GM18909 (cell line): Measurements from ENCODE around the gene BEND5.
A peak's percentile ranks its signal among the peaks of the same experiment; 100 is the strongest.

ENCODE experiments used
- ATAC-seq: cut with Tn5 transposase; IDR thresholded peaks from one replicate; pipeline ENCODE4 v1.9.1; 2021; ENCODE audit warnings: mild to moderate bottlenecking; ENCODE audit not compliant: unreplicated experiment, poor library complexity

The BEND5 gene

GRCh38 chr1:48687282-48688045, 89.2 kb downstream of the BEND5 start:
- no peak for ATAC-seq

GRCh38 chr1:48686159-48686558, 90.5 kb downstream of the BEND5 start:
- ATAC-seq = no peak

DNA sequence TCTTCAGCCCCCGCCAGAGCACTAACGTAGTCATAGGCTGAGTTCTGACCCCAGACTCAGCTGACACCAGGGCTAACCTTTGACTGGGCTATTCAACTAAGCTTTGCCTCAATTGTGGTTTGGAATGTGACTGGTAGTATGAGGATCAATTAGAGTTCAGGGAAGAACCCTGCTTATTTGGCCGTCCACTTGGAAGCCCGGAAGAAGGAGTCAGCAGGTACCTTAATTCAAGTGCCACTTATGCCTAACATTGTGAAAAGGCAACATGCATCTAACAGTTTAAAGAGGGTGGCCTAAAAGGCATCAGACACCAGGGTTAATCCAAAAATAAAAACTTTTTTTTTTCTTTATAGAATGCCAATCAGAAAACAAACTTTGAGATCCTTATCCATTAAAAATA, 92.3 kb downstream of the BEND5 start:
- ATAC-seq = no peak

DNA sequence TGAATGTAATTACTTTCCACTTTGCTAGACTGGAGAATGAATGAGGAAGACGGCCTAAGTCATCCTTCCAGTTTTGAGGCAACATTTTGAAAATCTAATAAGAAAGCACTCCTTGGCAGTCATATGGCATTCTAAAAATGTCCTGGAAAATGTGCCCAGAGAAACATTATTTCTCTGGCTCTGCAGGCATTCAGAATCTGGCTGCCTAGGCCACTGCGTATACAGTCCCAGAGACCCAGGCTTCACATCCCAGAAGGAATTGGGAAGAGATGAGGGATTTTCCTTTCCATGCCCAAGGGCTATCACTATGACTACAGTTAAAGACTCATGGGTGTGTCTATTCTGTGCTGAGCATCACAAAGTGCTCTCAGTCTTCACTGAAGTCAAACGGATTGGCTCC, 92.9 kb downstream of the BEND5 start:
- no peak for ATAC-seq

DNA sequence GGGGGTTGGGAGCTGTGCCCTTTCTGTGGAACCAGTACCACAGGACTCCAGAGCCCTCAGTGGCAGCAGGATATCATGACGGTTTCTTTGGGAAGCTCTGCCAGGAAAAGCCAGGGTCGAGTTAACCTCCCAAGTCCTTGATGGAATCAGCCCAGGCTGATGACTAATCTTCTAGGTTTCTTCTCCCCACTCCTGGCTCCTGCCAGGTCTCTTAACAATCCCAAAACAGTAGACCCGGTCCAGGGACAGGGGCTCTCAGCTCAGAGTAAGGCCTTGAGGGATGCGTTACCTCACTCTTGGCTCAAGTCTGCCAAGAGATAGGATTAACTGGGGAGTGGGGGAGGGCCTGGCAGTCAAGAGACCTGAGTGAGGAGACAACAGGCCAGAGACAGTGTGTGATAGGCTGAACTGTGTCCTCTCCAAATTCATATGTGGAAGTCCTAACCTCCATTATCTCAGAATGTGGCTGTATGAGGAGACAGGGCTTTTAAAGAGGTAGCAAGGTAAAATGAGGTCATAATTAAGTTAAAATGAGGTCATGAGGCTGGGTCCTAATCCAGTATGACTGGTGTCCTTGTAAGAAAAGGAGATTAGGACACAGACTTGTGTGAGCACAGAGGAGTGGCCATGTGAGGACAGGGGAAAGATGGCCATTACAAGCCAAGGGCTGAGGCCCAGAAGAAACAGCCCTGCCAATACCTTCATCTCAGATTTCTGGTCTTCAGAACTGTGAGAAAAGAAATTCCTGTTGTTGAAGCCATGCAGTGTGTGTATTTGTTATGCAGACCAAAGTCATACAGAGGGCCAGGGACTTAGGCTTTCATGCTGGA, 95.0 kb downstream of the BEND5 start:
- ATAC-seq = no peak

DNA sequence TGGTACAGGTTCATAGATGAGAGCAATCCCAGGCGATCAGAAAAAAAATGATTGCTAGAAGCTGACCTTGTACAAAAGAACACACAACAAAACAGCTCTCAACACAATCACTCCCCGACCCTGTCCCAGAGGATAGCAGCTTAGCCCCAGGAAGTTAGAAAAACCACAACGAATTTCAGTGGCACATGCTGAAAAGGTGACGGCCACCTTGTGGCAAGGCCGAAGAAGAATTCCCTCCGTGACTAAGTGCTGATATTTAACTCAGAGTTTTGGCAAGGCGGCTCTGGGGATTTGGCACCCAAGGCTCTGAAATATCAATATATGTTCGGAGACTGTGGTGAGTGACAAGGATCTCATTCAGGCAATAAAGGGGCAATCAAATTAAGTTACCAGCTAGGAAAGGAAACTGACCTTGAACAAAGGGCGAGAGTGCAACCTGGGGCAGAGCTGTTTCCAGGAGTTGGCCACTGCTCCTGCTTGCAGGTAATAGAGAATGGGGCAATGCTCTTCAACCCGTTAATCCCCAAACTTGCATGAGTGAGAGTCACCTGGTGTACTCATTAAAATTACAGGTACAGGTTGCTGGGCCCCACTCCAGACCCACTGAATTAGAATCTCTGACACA, 96.2 kb downstream of the BEND5 start:
- no peak for ATAC-seq

DNA sequence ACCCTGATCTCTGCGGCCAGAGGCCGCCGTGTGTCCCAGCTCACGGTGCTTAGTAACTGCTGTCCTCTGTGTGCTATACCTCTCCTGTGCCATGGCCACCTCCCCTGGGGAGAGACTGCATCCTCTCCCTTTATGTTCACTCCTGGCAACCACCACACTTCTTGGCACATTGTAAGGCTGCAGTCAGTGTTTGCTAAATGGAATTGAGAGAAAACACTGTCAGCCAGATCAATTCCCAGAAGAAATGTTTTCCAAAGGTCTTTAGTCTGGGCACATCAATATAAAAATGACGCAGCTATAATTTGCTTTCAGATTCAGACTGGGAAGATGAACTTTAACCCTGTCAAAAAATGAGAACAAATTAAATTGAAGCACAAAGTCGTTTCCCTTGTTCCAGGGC, 96.8 kb downstream of the BEND5 start:
- no peak for ATAC-seq

DNA sequence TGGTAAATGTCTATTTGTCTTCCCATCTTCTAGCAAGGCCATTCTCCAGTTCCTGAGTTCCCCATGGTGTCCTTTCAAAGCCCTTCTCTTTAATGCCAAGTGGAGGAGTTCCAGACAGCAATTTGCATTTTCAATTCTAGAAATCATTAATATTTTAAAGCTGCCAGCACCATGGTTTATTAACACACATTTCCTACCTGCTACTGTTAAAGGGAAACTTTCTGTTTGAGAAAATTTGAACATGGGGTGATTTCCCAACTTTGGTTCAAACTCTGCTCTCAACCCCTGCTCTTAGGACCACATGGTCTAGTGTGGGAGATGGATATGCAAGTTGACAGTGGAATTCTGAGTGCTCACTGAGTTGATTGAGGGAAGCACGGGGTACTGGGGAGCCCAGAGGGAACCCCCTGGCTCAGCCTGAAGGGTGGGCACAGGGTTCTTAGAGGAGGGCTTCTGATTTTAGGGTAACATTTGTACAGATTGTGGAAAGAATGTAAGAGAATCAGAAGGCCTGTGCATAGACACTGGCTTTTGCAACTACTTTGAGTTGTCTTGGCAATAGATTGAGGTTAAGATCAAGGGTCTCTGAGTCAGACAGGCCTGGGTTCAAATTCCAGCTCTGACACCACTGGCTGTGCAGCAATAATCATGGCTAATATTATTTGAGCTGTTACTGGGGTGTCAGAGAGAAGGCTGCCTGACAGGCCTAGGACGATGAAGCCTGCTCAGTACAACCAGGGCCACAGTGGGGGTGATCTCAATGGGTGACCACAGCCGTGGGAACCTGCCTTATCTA, 97.8 kb downstream of the BEND5 start:
- ATAC-seq = peak; percentile 40
